ENCODE results near the gene SETBP1.

DNA sequence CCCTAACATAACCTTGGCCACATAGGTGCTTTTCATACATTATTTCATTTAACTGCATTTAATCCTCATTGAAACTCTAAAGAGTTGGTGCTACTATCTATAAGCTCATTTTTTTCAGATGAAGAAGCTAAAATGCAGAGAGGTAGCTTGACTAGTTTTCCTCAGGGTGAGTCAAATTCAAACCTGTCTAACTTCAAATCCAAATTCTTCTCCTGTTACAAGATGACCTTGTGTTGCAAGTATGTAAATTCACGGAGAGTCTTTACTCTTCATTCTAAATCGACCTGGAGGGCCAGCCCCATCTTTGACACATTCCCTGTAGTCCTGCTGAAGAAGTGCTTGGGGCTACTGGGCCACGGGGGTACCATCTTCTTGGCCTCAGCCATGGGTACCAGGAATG, 8.2 kb upstream of the SETBP1 start:
- no peak for TF ChIP-seq POLR2A (conservative IDR thresholded peaks at IDR 0.05)
- no peak for TF ChIP-seq SMC3 (conservative IDR thresholded peaks at IDR 0.05; ENCODE audit: insufficient read depth, low read depth, low read length)
- TF ChIP-seq, protein P1, sequence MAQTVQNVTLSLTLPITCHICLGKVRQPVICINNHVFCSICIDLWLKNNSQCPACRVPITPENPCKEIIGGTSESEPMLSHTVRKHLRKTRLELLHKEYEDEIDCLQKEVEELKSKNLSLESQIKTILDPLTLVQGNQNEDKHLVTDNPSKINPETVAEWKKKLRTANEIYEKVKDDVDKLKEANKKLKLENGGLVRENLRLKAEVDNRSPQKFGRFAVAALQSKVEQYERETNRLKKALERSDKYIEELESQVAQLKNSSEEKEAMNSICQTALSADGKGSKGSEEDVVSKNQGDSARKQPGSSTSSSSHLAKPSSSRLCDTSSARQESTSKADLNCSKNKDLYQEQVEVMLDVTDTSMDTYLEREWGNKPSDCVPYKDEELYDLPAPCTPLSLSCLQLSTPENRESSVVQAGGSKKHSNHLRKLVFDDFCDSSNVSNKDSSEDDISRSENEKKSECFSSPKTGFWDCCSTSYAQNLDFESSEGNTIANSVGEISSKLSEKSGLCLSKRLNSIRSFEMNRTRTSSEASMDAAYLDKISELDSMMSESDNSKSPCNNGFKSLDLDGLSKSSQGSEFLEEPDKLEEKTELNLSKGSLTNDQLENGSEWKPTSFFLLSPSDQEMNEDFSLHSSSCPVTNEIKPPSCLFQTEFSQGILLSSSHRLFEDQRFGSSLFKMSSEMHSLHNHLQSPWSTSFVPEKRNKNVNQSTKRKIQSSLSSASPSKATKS (CRISPR knock-in tag; IDR thresholded peaks at IDR 0.05): no peak
- TF ChIP-seq MAFK (IDR thresholded peaks at IDR 0.05; ENCODE audit: low read length): no peak
- no peak for TF ChIP-seq EP300 (IDR thresholded peaks at IDR 0.05; ENCODE audit: low read length)
- TF ChIP-seq ZFX (CRISPR knock-in tag; IDR thresholded peaks at IDR 0.05): no peak
- TF ChIP-seq ZNF707 (CRISPR knock-in tag; conservative IDR thresholded peaks at IDR 0.05): no peak
- no peak for TF ChIP-seq KDM1A (IDR thresholded peaks at IDR 0.05)
- TF ChIP-seq BRCA1 (IDR thresholded peaks at IDR 0.05): no peak
- no peak for TF ChIP-seq BRCA1 (CRISPR knock-in tag; IDR thresholded peaks at IDR 0.05)
- no peak for TF ChIP-seq CHCHD3 (CRISPR knock-in tag; IDR thresholded peaks at IDR 0.05)
- TF ChIP-seq RBM25 (IDR thresholded peaks at IDR 0.05; ENCODE audit: low read depth, low read length, severe bottlenecking): no peak
- TF ChIP-seq, protein P2, sequence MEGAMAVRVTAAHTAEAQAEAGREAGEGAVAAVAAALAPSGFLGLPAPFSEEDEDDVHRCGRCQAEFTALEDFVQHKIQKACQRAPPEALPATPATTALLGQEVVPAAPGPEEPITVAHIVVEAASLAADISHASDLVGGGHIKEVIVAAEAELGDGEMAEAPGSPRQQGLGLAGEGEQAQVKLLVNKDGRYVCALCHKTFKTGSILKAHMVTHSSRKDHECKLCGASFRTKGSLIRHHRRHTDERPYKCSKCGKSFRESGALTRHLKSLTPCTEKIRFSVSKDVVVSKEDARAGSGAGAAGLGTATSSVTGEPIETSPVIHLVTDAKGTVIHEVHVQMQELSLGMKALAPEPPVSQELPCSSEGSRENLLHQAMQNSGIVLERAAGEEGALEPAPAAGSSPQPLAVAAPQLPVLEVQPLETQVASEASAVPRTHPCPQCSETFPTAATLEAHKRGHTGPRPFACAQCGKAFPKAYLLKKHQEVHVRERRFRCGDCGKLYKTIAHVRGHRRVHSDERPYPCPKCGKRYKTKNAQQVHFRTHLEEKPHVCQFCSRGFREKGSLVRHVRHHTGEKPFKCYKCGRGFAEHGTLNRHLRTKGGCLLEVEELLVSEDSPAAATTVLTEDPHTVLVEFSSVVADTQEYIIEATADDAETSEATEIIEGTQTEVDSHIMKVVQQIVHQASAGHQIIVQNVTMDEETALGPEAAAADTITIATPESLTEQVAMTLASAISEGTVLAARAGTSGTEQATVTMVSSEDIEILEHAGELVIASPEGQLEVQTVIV (CRISPR knock-in tag; IDR thresholded peaks at IDR 0.05; ENCODE audit: borderline replicate concordance): no peak
- TF ChIP-seq ZNF184 (CRISPR knock-in tag; IDR thresholded peaks at IDR 0.05): no peak
